ENCODE data around the gene KRT28. TPM values are rescaled to one million over a fixed set of nuclear protein-coding genes. Genes with fewer than 3 reads are reported as not detected.

The KRT28 gene
- total and polyA plus RNA-seq, 2 donors (not counting 3 experiments of a cell fraction or from before 2014, with no cell fraction given) = not detected

DNA sequence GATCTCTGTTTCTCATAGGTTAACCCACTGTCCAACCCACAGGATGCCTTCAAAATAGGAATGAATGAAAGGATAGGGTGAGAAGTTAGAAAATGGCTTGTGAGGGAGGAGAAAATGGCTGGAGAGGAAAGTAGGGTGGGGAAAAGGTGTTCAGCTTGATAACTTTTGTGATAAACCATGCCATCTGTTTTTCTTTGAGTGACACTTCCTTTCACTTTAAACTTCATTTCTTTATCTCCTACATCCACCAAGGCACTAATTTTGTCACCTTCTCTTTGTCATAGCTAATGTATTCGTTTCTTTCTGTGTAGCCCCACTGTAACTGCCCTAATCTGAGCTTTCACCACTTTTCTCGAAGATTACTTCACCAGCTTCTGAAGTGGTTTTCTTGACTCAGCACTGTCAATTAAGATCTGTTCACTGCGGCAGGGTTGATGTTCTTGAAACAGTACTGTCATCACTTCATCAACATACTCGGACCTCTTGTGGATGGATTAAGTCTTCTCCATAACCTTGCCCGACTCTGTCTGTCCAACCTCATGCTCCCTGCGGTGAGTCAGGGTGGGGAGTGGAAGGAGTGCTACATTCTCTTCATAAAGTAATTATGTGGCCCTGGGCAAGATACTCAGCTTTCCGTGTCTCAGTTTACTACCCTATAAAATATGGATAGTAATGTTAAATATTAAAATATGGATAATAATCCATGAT is 28.1 kb upstream of the KRT28 start:
- POLR2A ChIA-PET = no interaction called here
- no peak overlapping the region for H2AFZ ChIP-seq (ENCODE audit: low read depth, low read length)

More for the DNA sequence above, 28.1 kb upstream of the KRT28 start:
- FAIRE-seq = no peak
- no peaks in the 10 kb centered on the region for H4K20me1 ChIP-seq (replicated peaks; ENCODE audit: control insufficient read depth, extremely low read depth, insufficient read depth, low read length)
- DNase-seq (ENCODE audit: low read depth, low spot score) = no peak
- H3K4me3 ChIP-seq (replicated peaks in 1 of 3; ENCODE audit: insufficient read depth in 1 of 3, low read depth in 1 of 3, low read length in 3 of 3) = no peak overlapping the region
- H3K9me3 ChIP-seq (replicated peaks; ENCODE audit: control insufficient read depth, insufficient read depth, low read length) = no peaks in the 10 kb centered on the region
- intact Hi-C loops (cut with micrococcal nuclease) = no loop called here
- TF ChIP-seq JUN (IDR thresholded peaks at IDR 0.05; ENCODE audit: borderline replicate concordance, insufficient read depth, insufficient read length, low read depth) = no peak
- TF ChIP-seq CTCF (IDR thresholded peaks at IDR 0.05; ENCODE audit: extremely low read depth in 1 of 2, insufficient read depth in 1 of 2, low read depth in 1 of 2, low read length in 2 of 2) = no peak
- TF ChIP-seq MYC (IDR thresholded peaks at IDR 0.05; ENCODE audit: low read depth, low read length) = no peak
- no peak for TF ChIP-seq GATA2 (IDR thresholded peaks at IDR 0.05; ENCODE audit: insufficient read depth, insufficient read length, low read depth, low read length)
- TF ChIP-seq POLR2A (IDR thresholded peaks at IDR 0.05; ENCODE audit: low read depth, low read length) = no peak
- TF ChIP-seq MAX (IDR thresholded peaks at IDR 0.05; ENCODE audit: insufficient read depth, insufficient read length) = no peak
- no peak for TF ChIP-seq POLR2AphosphoS5 (IDR thresholded peaks at IDR 0.05; ENCODE audit: insufficient read depth, low read depth, low read length)
- H3K27me3 ChIP-seq (ENCODE audit: control insufficient read depth in 2 of 2, insufficient read depth in 2 of 2, low read length in 2 of 2) = no peaks in the 10 kb centered on the region
- H3K36me3 ChIP-seq (ENCODE audit: control insufficient read depth in 2 of 2, extremely low read depth in 1 of 2, insufficient read depth in 2 of 2, low read length in 2 of 2) = no peaks in the 10 kb centered on the region
- dilution Hi-C loops (cut with MboI; ENCODE audit: extremely low pct_ligation_motif_present, low sequenced_read_pairs) = no loop called here
- H3K4me1 ChIP-seq (ENCODE audit: control insufficient read depth, extremely low read depth, insufficient read depth, low read length) = no peaks in the 10 kb centered on the region
- CTCF ChIA-PET = no interaction called here
- no peak overlapping the region for H3K9ac ChIP-seq (replicated peaks; ENCODE audit: extremely low read depth, insufficient read depth, low read length)
- BruUV-seq (replicated peaks) = no TSS peak
- H3K9me1 ChIP-seq (replicated peaks; ENCODE audit: control insufficient read depth, extremely low read depth, insufficient read depth, low read length) = no peaks in the 10 kb centered on the region
- H3K79me2 ChIP-seq (ENCODE audit: control insufficient read depth, insufficient read depth, low read length) = no peaks in the 10 kb centered on the region
- no peak overlapping the region for H3K27ac ChIP-seq (ENCODE audit: insufficient read depth, low read depth, low read length)
- no peak overlapping the region for H3K4me2 ChIP-seq (ENCODE audit: insufficient read depth, low read length)

All from endothelial cell of umbilical vein (primary cell).